Activated naive CD8-positive, alpha-beta T cell treated with anti-CD3 and anti-CD28 coated beads, Interleukin-2, amount 50 U/mL, for 24 hours (primary cell): ENCODE data around the gene CCL17.

Experiments used
- ATAC-seq: fragments of 150-1000 bp; cut with Tn5 transposase; one replicate; pipeline ENCODE4 v1.10.0; 2021
- DNase-seq: peaks from one replicate; pipeline ENCODE4 v3.0.0; 2021
- H3K27ac Mint-ChIP-seq: one replicate; pipeline ENCODE4 v1.8.0; 2021; ENCODE audit warnings: mild to moderate bottlenecking, mixed read lengths
- H3K27me3 Mint-ChIP-seq: one replicate; pipeline ENCODE4 v1.8.0; 2021; ENCODE audit warnings: mixed read lengths
- H3K36me3 Mint-ChIP-seq: one replicate; pipeline ENCODE4 v1.8.0; 2021; ENCODE audit warnings: low read depth, mixed read lengths
- H3K4me1 Mint-ChIP-seq: one replicate; pipeline ENCODE4 v1.8.0; 2021; ENCODE audit warnings: mixed read lengths
- H3K4me3 Mint-ChIP-seq: one replicate; pipeline ENCODE4 v1.8.0; 2021; ENCODE audit warnings: mild to moderate bottlenecking, moderate library complexity, mixed read lengths
- H3K9me3 Mint-ChIP-seq: one replicate; pipeline ENCODE4 v1.8.0; 2021; ENCODE audit warnings: mixed read lengths

The CCL17 gene

DNA sequence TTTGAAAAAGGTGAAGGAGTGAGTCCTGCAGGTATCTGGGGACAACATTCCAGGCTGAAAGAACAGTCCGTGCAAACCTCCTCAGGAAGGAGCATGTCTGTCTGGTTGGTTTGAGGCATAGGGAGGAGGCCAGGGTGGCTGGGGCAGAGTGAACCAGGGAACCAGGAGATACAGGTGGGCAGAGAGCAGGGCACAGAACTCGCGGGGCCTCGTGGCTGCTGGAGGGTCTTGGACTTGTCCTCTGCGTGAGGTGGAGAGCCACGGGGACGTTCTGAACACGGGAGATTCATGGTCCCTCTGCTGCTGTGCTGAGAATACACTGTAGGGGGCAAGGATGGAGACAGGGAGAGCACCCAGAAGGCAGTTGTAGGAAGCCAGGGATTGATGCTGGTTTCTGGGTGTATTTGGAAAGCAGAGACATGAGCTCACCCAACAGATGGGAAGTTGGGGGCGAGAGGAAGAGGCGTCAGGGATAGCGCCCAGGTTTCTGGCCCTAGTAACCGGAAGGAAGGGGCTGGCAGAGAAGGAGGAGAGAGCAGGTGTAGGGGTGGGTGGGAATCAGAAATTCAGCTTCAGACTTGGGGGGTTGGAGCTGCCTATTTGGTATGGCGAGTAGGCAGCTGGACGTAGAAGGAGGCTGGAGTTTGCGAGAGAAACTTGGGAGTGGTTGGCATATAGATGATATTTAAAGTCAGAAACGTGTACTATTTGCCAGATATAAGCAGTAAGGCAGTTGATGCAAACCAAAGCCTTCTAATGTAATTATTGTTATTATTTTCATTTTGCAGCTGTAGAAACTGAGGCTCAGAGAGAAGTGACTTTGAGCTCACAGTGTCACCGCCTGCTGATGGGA, at the start of gene CCL17:
Gene CCL17, plus strand, starts transcription at position 803 of the 853 bp plus-strand sequence. CDS start 9,166 bp downstream, outside the sequence.
- ATAC-seq (no peak), DNase-seq (no peak)
- Mint-ChIP-seq H3K4me3 (no peak within 1 kb of the TSS), H3K27me3 (peaks cover 2% of the 10 kb centered on the region), H3K9me3 (no peaks in the 10 kb centered on the region), H3K27ac (peak within 1 kb of the TSS; percentile 40), H3K36me3 (no peaks in the 10 kb centered on the region), H3K4me1 (peaks cover 12% of the 10 kb centered on the region)

DNA sequence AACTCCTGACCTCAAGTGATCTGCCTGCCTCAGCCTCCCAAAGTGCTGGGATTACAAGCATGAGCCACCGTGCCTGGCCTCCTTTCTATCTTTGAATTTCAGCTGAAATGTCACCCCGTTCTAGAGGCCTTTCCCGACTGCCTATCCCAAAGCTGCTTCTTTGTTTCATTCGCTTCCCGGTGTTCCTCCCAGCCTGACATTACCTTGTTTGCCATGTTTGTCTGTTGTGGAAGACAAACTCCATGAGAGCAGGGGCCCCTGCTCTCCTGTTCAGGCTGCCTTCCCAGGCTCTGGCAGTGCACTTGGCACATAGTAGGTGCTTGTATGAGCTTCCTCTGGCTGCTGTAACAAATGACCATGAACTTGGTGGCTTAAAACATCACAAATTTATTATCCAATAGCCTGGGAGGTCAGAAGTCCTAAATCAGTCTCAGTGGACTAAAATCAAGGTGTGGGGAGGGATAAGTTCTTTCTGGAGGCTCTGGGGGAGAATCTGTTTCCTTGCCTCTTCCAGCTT, 48.6 kb upstream of the CCL17 start:
- Mint-ChIP-seq H3K9me3 (no peaks in the 10 kb centered on the region), H3K4me3 (no peak overlapping the region), H3K4me1 (peaks cover 25% of the 10 kb centered on the region), H3K36me3 (no peaks in the 10 kb centered on the region), H3K27ac (no peak overlapping the region), H3K27me3 (peaks cover 7% of the 10 kb centered on the region)
- ATAC-seq (no peak), DNase-seq (no peak)

DNA sequence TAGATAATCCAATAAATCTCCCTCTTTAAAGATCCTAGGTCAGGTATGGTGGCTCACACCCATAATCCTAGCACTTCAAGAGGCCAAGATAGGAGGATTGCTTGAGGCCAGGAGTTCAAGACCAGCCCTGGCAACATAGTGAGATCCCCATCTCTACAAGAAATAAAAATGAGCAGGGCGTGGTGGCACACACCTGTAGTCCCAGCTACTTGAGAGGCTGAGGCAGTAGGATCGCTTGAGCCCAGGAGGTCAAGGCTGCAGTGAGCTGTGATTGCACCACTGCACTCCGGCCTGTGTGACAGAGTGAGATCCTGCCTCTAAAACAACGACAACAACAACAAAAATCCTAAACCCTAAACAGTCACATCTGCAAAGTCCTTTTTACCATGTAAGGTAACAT, 48.0 kb upstream of the CCL17 start:
- H3K27me3 Mint-ChIP-seq = peaks cover 7% of the 10 kb centered on the region
- no peak overlapping the region for H3K4me3 Mint-ChIP-seq
- peaks cover 1% of the 10 kb centered on the region for H3K36me3 Mint-ChIP-seq
- peaks cover 25% of the 10 kb centered on the region for H3K4me1 Mint-ChIP-seq
- DNase-seq (no peak), ATAC-seq (no peak)
- no peaks in the 10 kb centered on the region for H3K9me3 Mint-ChIP-seq
- H3K27ac Mint-ChIP-seq = no peak overlapping the region

DNA sequence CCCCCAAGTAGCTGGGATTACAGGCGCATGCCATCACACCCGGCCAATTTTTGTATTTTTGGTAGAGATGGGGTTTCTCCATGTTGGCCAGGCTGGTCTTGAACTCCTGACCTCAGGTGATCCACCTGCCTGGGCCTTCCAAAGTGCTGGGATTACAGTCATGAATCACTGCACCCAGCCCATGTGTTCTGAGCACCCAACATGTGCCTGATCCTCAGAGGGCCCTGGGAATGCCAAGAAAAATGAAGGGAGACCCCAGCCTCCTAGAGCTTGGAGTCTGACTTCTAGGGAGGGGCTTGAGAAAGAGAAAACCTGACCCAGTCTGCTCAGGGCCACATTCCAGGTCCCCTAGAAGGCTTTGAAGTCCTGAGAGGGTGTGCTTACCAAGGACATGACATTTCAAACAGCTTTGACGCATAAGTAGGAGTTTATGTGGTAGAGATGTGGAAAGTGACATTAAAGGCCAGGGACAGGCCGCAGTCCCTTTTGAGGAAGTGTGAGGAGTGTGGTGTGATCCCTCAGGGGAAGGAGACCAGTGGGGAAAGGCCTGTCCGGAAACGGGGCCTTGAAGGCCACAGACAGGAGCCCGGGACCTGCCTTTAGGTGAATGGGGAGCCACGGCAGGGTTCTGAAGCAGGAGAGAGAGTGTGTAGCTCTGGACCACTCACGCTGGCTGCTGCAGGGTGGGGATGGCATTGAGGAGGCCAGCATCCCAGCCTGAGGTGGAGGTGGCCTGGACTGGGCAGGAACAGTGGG, 47.1 kb upstream of the CCL17 start:
- ATAC-seq (peak; percentile 66), DNase-seq (peak; percentile 36)
- H3K4me1 Mint-ChIP-seq = peaks cover 25% of the 10 kb centered on the region
- H3K4me3 Mint-ChIP-seq = peak overlapping the region; percentile 31
- H3K27ac Mint-ChIP-seq = peak overlapping the region; percentile 77
- peaks cover 3% of the 10 kb centered on the region for H3K36me3 Mint-ChIP-seq
- no peaks in the 10 kb centered on the region for H3K9me3 Mint-ChIP-seq
- H3K27me3 Mint-ChIP-seq = peaks cover 4% of the 10 kb centered on the region

DNA sequence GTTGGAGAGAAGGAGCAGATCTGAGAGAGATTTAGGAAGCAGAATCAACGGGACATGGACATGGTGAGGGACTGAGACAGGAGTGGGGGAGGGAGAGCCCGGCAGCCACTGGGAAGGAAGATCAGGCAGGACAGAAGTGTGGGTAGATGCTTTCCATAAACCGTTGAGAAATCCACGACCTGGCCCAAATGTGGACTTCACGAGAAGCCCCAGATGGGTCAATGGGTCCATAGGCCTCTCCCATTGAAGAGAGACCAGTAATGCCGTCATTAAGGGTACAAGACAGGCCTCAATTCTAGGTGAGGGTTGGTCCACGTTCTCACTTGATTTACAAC, 46.5 kb upstream of the CCL17 start:
- peaks cover 3% of the 10 kb centered on the region for H3K27me3 Mint-ChIP-seq
- peak overlapping the region; percentile 77 for H3K27ac Mint-ChIP-seq
- H3K4me1 Mint-ChIP-seq = peaks cover 25% of the 10 kb centered on the region
- no peak for DNase-seq
- H3K9me3 Mint-ChIP-seq = no peaks in the 10 kb centered on the region
- ATAC-seq = no peak
- peak overlapping the region; percentile 31 for H3K4me3 Mint-ChIP-seq
- H3K36me3 Mint-ChIP-seq = peaks cover 3% of the 10 kb centered on the region

DNA sequence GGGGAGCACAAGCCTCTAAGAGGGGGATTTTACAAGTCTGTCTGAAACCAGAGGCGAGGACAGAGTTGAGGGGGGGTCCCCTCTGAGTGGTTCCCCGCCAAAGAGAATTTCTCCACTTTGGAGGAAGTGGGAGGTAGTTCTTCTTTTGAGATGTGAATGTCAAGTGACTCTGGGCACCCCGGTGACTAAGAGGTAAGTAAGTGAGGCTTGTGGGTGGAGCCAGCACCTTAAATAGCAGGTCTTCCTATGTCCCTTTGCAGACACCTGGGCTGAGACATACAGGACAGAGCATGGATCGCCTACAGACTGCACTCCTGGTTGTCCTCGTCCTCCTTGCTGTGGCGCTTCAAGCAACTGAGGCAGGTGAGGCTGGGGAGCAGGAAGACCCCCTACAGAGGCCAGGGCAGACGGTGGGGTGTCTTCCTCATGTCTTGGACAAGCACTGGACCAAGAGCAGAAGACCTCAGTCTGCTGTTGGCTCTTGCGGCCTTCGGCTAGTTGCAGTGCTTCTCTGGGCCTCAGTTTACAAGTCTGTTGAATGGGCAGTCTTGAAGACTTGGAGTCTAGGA, 46.0 kb upstream of the CCL17 start, which contains the start of gene CCL22:
Gene CCL22, plus strand, starts transcription at position 257 of the 569 bp plus-strand sequence. Its CDS starts 34 bp downstream, at position 291.
- Mint-ChIP-seq H3K4me1 (peaks cover 25% of the 10 kb centered on the region), H3K9me3 (no peaks in the 10 kb centered on the region), H3K27ac (peak within 1 kb of the TSS; percentile 77), H3K36me3 (peaks cover 3% of the 10 kb centered on the region), H3K4me3 (peak within 1 kb of the TSS; percentile 74), H3K27me3 (peaks cover 3% of the 10 kb centered on the region)
- DNase-seq = peak; percentile 58
- ATAC-seq = peak; percentile 83

DNA sequence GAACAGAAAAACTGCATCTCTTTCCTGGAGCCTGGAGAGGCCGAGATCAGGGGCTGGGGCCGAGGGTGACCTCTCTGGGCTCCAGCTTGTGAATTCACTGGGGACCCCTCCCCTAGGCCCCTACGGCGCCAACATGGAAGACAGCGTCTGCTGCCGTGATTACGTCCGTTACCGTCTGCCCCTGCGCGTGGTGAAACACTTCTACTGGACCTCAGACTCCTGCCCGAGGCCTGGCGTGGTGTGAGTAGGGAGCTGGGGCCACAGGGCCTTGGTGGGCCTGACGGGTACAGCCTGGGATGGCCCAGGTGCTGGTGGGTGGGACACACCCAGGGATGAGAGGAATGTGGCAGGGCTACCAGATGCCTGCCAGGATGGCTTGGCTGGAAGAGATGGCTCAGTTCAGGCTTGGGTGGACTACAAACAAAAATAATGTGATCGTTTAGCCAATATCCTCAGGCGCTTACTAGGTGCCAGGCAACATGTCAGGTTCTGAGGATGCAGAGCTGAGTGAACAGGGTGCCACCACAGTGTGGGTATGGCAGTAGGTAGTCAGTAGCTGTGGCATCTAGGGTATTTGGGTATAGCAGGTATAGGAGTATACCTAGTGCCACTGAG, 44.1 kb upstream of the CCL17 start:
- Mint-ChIP-seq H3K27ac (no peak overlapping the region), H3K36me3 (peaks cover 8% of the 10 kb centered on the region), H3K4me1 (peaks cover 22% of the 10 kb centered on the region), H3K27me3 (peaks cover 14% of the 10 kb centered on the region), H3K4me3 (peak overlapping the region; percentile 68), H3K9me3 (no peaks in the 10 kb centered on the region)
- ATAC-seq (no peak), DNase-seq (no peak)

DNA sequence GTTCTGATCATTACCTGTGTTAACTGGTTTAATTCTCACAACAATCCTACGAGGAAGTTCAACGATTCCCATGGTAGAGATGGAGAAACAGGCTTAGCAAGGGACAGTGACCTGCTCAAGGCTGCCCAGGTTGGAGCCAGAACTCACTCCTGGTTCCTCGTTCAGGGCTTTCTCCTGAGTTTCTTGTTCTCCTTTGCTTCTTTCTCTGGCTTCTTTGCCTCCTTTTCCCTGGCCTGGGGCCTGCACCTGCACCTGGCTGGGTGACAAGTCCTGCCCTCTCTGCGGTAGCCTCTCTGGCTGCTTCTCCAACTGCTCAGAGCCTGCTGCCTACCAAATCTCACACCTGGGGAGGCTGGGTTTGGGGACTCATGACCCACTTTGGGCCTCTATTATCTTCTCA, 43.2 kb upstream of the CCL17 start:
- Mint-ChIP-seq H3K4me1 (peaks cover 21% of the 10 kb centered on the region), H3K27ac (no peak overlapping the region), H3K36me3 (peaks cover 8% of the 10 kb centered on the region), H3K4me3 (peak overlapping the region; percentile 68), H3K27me3 (peaks cover 16% of the 10 kb centered on the region), H3K9me3 (no peaks in the 10 kb centered on the region)
- ATAC-seq = no peak
- DNase-seq = no peak

DNA sequence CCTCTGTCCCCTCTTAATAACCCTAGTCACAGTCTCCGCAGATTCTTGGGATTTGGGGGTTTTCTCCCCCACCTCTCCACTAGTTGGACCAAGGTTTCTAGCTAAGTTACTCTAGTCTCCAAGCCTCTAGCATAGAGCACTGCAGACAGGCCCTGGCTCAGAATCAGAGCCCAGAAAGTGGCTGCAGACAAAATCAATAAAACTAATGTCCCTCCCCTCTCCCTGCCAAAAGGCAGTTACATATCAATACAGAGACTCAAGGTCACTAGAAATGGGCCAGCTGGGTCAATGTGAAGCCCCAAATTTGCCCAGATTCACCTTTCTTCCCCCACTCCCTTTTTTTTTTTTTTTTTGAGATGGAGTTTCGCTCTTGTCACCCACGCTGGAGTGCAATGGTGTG, 40.4 kb upstream of the CCL17 start:
- peaks cover 23% of the 10 kb centered on the region for H3K27me3 Mint-ChIP-seq
- H3K27ac Mint-ChIP-seq = peak overlapping the region; percentile 49
- ATAC-seq = no peak
- H3K9me3 Mint-ChIP-seq = no peaks in the 10 kb centered on the region
- H3K4me1 Mint-ChIP-seq = peaks cover 2% of the 10 kb centered on the region
- DNase-seq = no peak
- H3K4me3 Mint-ChIP-seq = peak overlapping the region; percentile 29
- peaks cover 8% of the 10 kb centered on the region for H3K36me3 Mint-ChIP-seq

DNA sequence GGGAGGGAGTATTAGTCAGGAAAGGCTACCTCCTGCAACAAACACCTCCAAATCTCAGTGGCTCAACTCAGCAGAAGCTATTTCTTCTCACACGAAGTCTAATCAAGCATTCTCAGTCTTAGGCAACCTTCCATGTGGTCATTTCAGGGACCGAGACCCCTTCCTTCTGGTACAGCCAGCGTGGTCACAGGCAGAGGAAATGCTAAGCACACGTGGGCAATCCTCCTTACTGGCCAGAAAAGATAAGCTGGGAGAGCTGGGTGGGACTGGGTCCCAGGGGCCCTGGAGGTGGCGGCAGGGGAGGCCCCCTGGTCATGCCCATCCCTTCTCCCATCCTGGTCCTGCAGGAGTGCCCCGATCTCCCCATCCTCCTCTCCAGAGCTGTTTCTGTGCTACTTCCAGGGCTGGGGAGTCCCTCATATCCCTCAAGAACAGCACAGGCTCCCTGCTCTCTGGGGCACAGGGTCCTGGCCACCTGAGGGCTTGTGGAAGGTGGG, 38.0 kb upstream of the CCL17 start:
- Mint-ChIP-seq H3K27ac (peak overlapping the region; percentile 5), H3K27me3 (peaks cover 28% of the 10 kb centered on the region), H3K4me3 (no peak overlapping the region), H3K36me3 (peaks cover 6% of the 10 kb centered on the region), H3K4me1 (peaks cover 2% of the 10 kb centered on the region), H3K9me3 (no peaks in the 10 kb centered on the region)
- DNase-seq = no peak
- ATAC-seq = no peak

DNA sequence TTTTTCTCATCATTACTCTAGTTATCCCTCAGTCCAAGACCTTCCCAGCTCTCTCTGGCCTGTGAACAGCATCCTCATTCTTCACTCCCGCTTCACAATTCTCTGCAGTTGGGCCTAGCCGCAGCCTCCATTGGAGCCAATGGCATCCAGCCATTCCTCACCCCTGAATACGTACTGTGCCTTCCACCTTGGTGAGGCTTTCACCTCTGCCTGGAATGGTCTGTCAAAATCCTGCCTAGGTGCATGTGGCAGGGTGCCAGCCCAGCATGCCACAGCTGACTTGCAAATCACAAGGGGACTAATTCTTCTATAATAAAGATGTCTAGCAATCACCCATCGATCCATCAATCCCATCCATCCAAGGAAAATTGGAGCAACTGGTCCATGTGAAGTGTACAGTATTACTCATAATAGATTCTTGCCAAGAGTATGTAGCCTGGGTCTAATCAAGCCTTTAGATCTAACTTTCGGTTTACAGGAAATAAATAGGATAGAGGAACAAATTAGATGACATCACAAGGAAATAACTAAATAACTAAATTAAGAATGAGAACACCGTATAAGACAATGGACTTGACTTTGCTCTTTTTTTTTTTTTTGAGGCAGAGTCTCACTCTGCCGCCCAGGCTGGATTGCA, 37.3 kb upstream of the CCL17 start:
- Mint-ChIP-seq H3K27ac (peak overlapping the region; percentile 5), H3K4me1 (peaks cover 2% of the 10 kb centered on the region), H3K4me3 (no peak overlapping the region), H3K27me3 (peaks cover 28% of the 10 kb centered on the region), H3K36me3 (peaks cover 5% of the 10 kb centered on the region), H3K9me3 (no peaks in the 10 kb centered on the region)
- DNase-seq (no peak), ATAC-seq (no peak)

DNA sequence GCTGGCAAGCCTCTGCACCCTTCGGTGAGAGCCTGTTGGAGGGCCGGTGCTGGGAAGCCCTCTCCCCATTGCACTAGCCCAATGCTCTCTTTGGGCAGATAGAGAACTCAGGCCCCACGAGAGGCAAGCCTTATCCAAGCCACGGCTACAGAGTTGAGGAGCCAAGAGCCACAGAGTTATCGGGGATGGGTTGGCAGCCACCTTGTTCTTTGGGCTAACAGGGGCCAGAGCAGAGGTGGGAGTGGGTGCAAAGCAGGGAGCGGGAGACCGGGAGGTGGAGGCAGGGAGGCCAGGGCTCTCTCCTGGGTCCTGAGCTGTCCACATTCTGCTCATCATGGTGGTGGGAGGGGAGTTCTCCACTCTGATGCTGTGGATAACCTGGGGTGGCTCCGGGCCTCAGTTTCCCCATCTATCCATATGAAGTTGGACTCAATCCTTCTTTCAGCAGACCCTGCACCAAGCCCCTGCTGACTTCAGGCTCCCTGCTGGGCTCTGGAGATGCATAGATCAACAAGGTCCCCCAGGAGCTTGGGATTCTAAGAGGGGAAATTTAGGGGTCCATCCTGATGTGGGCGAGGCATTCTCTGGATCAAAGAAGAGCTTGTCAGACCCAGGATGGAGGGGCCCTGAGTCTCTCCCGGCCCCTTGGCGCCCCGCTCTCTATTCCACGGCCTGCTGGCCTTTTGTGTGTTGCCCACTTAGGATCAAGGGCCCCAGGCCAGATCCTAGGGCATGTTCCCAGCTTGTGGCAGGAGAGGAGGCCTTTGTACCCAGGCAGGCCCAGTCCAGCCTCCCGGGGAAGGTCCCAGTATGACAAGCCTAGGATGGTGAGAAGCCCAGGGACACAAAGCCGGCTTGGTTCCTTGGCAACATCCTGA, 32.8 kb upstream of the CCL17 start:
- peaks cover 12% of the 10 kb centered on the region for H3K27me3 Mint-ChIP-seq
- no peak overlapping the region for H3K4me3 Mint-ChIP-seq
- H3K4me1 Mint-ChIP-seq = peaks cover 36% of the 10 kb centered on the region
- no peak for DNase-seq
- H3K9me3 Mint-ChIP-seq = no peaks in the 10 kb centered on the region
- no peaks in the 10 kb centered on the region for H3K36me3 Mint-ChIP-seq
- no peak for ATAC-seq
- H3K27ac Mint-ChIP-seq = no peak overlapping the region
